ENCODE results near the gene TLE5.

The TLE5 gene, protein sequence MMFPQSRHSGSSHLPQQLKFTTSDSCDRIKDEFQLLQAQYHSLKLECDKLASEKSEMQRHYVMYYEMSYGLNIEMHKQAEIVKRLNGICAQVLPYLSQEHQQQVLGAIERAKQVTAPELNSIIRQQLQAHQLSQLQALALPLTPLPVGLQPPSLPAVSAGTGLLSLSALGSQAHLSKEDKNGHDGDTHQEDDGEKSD

DNA sequence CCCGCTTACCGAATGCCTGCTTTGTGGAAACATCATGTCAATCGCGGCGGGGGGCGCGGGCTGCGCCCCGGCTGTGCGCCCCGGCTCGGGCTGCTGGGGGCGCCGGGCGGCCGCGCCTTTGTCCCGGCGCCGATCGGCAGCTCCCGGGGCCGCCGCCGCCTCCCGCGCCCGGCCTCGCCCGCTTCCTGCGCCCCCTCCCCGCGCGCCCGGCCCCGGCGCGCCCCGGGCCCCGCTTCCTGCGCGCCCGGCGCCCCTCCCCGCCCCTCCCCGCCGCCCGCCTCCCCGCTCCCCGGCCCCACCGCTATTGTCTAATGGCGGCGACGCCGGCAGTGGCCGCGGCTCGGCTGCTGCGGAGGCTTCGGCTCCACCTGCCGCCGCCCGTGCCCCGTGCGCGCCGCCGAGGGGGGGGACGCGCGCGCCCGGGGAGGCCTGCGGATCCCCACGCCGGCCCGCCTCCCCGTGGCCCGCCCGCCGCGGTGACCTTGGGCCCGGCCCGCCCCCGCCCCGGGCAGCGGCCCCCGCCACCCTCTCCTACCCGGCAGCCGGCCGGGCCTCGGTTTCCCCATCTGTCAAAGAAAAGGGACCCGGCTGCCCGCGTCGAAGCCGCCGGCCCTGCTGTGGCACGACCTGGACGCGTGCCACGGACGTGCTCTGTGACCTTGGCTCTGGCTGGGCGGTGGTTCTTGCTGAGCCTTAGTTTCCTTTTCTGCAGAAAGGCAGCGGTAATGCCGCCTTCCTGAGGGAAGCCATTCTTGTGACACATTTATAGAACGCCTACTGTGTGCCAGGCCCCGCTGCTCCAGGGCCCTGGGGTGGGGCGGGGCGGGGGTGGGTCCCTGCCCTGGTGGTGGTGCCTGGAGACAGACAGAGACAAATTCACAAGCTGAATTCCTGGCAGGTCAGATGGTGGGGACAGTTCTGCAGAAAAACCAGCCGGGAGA lies at the start of gene TLE5:
Gene TLE5, minus strand, starts transcription at position 331 of the 941 bp plus-strand sequence. Its CDS starts 295 bp downstream, at position 36.
- in situ Hi-C loops (cut with MboI; ENCODE audit: low sequenced_read_pairs), result no loop called here

DNA sequence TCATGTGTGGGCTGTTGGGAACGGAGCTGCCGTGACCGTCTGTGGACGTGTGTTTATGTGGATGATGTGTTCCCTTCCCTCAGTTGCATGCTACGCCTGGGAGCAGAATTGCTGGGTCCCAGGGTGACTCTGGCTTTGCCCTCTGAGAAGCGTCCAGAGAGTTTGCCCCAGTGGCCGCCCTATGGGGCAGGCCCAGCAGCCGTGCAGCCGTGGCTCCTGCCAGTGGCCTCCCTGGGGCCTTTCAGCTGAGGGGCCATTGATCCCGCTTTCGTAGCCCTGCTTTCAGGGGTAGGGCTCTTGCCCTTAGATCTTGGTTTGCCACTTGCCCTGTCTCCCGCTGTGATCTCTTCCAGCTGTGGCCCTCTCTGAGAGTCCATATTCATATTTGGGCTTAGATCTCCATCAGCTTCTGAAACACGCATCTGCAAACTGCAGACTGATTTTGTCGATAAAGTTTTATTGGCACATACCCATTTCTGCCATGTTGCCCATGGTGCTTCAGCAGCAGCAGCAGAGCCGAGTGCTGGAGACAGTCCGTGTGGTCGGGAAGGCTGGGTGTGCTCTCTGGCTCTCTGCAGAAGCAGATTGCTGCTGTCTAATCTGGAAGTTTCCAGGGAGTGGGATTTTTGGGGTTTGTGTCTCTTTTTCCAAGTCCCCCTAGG lies 49.4 kb upstream of the TLE5 start:
- in situ Hi-C loops (cut with MboI; ENCODE audit: low sequenced_read_pairs), result loop anchor here (25.0 kb wide), 1 partner anchor 149 kb away; no protein-coding TSS in a partner anchor

DNA sequence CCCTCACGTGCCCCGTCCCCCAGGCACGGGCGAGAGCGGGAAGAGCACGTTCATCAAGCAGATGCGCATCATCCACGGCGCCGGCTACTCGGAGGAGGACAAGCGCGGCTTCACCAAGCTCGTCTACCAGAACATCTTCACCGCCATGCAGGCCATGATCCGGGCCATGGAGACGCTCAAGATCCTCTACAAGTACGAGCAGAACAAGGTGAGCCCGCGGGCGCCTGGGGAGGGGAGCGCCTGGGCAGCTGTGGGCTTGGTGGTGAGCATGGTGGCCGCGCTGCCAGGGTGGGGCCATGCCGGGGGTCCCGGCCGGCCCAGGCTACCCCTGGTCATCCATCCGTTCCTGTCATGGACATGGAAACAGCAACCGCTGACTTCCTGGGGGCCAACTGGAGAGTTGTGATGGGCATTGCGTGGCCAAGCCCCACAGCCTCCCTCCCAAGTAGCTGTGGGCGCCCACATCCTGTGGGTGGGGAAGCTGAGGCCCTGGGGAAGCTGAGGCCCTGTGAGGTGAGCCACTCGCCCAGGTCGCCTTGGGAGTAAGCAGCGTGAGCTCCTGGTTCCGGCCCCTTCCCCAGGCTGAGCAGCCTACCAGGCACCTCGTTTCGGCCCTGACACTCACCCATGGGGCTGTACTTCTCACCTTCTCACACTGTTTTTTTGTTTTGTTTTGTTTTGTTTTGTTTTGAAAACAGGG lies 48.0 kb upstream of the TLE5 start:
- in situ Hi-C loops (cut with MboI; ENCODE audit: low sequenced_read_pairs), result loop anchor here (25.0 kb wide), 1 partner anchor 148 kb away; no protein-coding TSS in a partner anchor

DNA sequence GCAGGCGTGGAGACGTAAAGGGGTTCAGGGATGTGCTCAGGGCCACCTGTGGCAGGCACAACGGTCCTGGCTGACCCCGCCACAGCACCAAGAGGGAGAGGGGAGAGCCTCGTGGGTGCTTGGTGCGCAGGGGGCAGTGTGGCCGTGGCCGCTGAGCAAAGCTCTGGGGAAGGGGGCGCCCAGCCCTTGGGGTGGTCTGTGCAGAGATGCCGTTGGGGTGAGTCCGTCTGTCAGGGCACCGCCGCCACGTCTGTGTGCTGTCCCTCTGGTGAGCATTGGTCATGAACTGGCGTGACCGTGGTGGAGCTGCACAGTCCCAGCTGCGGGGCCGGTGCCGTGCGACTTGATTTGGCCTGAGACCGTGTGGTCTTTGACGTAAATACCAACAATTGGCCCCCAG lies 47.2 kb upstream of the TLE5 start:
- in situ Hi-C loops (cut with MboI; ENCODE audit: low sequenced_read_pairs), result loop anchor here (25.0 kb wide), 1 partner anchor 147 kb away; no protein-coding TSS in a partner anchor

DNA sequence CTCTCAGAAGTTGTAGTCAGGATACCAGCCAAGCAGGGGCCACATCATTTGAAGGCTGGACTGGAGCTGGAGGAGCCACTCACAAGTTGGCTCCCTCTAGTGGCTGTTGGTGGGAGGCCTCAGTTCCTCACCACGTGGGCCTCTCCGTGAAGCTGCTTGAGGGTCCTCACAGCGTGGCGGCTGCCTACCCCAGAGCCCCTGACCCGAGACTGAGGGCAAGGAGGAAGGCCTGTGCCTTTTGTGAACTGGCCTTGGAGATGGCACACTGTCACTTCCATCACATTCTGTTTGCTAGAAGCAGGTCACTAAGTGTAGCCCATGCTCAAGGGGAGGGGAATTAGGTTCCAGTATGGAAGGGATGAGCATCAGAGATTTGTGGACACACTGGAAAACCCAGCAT lies 46.5 kb upstream of the TLE5 start:
- in situ Hi-C loops (cut with MboI; ENCODE audit: low sequenced_read_pairs), result loop anchor here (25.0 kb wide), 1 partner anchor 146 kb away; no protein-coding TSS in a partner anchor

DNA sequence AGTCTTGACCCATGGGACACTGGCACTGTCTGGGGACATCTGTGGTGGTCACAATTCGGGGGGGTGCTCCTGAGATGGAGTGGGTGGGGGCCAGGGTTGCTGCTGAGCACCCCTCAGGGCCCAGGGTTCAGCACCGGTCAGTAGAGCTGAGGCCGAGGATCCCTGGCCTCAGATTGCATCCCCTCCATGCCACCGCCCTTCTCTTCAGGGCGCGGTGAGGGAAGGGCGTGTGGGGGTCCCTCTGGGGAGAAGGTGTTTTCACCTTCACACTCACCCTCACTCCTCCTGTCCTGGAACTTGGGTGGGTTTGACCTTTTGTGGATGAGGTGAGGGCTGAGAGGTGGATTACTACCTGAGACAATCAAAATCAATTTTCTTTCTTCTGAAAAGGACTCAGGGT lies 45.4 kb upstream of the TLE5 start:
- in situ Hi-C loops (cut with MboI; ENCODE audit: low sequenced_read_pairs), result loop anchor here (25.0 kb wide), 1 partner anchor 145 kb away; no protein-coding TSS in a partner anchor

DNA sequence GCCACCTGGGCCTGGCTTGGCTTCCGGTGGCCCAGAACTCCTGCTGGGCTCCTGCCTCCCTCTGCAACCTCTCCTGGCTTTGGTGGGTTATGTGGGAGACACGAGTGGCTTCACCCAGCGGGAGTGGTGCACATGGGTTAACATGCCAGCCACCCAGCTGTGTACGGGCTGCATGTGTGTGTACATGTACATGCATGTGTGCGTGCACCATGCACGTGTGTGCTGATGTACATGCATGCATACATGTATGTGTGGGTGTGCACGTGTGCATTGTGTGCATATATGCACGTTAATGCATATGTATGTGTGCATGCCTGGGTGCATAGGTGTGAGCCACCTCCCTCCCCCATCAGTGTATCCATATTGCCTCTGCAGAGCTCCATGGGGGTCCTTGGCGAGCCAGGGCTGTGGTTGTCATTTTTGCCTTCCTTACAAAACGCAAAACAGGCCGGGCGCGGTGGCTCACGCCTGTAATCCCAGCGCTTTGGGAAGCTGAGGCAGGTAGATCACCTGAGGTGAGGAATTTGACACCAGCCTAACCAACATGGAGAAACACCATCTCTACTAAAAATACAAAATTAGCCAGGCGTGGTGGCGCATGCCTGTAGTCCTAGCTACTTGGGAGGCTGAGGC lies 44.3 kb upstream of the TLE5 start:
- in situ Hi-C loops (cut with MboI; ENCODE audit: low sequenced_read_pairs), result loop anchor here (25.0 kb wide), 1 partner anchor 144 kb away; no protein-coding TSS in a partner anchor

DNA sequence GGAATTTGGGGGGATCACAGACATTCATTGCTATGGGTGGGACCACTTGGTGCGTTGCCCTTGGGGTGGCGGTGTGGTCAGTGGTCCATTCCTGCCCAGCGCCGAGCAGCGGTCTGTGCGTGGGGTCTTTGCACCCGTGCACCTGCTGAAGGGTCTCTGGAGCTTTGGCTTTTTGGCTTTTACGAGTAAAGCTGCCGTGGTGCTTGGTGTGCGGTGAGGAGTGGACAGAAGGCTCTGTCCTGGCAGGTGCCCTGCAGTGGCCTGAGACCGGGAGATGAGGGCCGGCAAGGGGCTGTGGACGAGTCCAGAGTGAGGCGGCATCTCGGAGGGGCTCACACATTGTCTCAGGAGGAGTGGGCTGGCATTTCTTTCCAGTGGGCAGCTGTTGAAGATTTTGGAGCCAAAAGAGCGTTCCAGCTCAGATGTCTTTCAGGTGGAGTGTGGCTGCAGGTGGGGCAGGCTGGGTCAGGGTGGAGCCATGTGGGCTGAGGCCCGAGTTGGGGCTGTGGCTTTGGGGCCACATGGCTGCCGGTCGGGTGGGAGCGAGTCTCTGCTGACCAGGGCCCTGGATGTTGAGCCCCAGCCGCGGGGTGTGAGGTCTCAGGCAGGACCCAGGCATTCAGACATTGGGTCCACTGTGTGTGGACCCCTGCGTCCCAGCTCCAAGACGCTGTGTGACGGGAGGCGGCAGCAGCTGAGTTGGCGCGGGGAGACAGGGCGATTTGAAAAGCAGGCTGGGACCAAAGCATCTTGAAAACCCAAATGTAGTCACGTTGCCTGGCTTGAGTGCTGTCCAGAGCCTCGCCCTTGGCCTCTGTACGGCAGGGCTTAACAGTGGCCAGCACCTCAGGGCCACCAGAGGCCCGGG lies 43.6 kb upstream of the TLE5 start:
- in situ Hi-C loops (cut with MboI; ENCODE audit: low sequenced_read_pairs), result loop anchor here (25.0 kb wide), 1 partner anchor 144 kb away; no protein-coding TSS in a partner anchor

DNA sequence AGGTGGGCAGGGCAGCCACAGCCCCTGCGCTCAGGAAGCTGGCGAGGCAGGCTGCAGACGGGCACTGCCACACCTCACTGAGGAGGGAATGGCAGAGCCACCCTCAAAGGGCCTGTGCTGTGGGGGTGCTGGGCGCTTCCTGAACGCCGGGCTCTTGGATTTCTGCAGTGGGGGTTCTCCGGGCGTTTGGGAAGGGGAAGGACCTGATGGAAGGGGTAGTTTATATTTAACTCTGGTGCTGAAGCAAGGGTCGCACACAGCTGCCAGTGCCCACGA lies 42.4 kb upstream of the TLE5 start:
- in situ Hi-C loops (cut with MboI; ENCODE audit: low sequenced_read_pairs), result loop anchor here (25.0 kb wide), 1 partner anchor 142 kb away; no protein-coding TSS in a partner anchor

DNA sequence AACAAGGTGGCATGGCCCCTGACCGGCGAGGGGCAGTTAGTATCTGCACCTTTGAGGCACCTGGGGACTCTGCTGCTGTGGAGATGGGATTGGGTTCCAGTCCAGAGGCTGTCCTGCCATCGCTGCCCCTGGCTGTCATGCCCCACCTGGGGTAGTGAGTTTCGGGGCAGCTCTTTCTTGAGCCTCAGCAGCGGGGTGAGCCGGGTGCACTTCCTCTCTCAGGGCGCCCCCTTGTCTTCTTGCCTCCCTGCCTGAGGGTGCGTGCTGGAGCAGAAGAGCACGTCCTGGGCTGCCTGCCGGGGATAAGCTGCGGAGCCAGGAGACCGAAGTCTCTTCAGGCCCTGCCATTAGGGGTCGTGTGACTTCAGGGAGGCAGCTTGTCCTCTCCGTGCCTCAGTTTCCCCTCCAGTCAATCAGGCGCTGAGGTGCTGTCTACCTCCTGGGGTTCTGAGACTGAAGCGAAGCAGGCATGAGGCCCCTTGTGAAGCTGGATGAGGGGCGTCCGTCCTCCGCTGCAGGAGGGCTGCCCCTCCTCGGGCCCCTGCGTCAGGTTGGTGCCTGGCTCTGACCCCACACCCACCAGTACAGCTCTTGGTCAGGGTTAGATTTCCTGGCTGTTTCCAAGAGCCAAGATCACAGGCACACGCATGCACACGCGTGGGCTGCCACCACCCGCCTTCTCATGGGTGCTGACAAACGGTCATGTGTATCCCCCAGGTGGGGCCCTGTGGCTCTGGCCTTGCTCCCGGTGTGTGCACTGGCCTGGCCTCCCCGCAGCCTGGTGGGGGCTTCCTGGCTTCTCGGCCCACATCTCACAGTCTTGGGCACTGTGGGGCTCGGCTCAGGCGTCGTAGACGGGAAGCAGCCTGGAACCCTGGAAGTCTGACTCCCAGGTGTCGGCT lies 40.2 kb upstream of the TLE5 start:
- in situ Hi-C loops (cut with MboI; ENCODE audit: low sequenced_read_pairs), result loop anchor here (25.0 kb wide), 1 partner anchor 140 kb away; no protein-coding TSS in a partner anchor

DNA sequence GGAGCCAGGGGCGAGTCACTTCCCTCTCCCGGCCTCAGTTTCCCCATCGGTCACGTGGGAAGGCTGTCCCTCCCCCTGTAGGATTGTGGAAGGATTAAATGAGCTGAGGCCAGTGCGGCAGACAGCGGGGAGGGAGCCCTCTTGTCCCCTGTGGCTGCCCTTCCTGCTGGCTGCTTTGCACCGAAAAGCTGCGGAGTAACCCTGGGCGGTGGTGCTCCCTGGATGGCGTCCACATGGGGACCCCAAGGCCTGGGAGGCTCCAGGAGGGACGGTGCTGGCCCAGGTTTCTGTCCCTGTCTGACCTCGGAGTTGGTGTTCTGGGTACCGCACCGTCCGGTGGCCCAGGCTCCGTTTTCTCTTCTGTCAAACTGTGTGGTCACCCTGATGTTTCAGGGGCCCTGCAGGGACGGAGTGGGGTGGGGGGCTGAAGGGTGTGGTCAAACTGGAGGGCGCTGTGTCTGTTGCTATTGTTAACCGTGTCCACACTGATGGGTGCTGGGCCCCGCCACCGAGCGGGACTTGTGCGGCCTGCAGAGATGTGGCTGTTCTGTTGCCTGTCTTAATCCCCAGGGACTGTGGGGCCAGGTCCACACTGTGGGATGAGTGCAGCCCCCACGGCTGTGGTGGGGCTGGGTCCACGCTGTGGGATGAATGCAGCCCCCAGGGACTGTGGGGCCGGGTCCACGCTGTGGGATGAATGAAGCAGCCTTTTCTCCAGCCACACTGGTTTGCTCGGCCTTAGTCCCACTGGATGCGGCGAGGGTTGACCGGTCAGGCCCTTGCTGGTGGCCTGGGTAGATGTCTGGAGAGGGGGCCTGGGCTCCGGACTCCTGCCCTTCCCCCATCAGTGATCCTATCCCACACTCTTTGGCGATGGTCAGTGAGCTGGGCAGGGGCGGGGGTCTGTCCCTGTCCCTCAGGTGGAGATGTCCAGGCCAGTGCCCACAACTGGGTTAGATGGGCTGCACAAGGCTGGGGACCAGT lies 38.7 kb upstream of the TLE5 start:
- in situ Hi-C loops (cut with MboI; ENCODE audit: low sequenced_read_pairs), result loop anchor here (25.0 kb wide), 1 partner anchor 139 kb away; no protein-coding TSS in a partner anchor

DNA sequence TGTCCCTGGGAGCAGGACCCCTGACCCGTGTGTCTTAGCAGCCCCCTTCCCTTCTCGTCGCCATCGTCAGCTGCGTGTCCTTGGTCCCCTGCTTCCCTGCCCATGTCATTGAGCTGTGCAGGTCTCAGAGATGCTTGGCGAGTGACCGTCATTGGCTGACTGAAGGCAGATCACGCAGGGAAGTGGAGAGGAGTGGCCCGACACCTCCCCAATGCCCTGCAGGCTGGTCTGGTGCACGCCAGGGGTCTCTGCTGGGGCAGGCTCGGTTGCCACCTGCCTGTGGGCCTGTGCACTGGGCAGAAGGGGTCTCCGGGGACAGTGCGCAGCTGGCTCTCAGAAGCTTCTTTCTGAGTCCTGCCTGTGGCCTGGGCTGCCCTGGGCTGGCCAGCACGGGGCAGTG lies 38.0 kb upstream of the TLE5 start:
- in situ Hi-C loops (cut with MboI; ENCODE audit: low sequenced_read_pairs), result loop anchor here (25.0 kb wide), 1 partner anchor 138 kb away; no protein-coding TSS in a partner anchor

DNA sequence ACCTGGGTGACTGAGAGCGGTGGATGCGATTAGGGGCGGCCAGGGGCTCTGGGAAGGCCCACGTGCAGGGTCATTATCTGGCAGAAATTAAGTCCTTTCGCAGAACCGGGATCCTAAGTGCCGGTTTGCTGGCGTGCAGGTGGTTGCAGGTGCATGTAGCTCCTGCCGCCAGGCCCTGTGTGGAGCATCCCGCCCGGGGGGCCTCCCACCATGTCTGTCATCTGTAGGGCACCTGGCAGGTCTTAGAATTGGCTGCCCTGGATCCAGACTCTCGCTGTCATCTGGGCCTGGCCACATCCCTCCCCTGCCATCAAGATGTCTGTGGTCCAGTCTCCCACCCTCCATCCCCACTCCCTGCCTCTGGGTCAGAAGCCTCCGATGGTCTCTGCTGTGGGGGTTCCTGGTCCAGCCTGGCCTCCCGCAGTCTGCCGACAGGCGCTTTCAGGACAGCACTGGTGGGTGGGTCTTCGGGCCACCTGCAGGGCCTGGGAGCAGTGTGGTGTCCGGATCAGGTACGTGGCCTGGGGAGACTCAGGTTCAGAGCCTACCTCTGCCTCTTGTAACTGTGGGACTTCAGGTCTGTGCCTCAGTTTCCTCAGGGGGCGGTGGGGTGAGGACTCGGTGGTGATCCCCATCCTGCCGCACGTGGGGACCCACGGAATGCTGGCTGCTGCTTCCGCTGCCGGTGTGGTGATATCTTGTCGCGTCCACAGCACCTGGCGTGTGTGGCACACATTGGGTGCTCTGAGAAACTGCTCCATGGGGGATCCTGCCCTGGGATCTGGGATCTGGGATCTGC lies 37.3 kb upstream of the TLE5 start:
- in situ Hi-C loops (cut with MboI; ENCODE audit: low sequenced_read_pairs), result loop anchor here (25.0 kb wide), 1 partner anchor 137 kb away; no protein-coding TSS in a partner anchor

DNA sequence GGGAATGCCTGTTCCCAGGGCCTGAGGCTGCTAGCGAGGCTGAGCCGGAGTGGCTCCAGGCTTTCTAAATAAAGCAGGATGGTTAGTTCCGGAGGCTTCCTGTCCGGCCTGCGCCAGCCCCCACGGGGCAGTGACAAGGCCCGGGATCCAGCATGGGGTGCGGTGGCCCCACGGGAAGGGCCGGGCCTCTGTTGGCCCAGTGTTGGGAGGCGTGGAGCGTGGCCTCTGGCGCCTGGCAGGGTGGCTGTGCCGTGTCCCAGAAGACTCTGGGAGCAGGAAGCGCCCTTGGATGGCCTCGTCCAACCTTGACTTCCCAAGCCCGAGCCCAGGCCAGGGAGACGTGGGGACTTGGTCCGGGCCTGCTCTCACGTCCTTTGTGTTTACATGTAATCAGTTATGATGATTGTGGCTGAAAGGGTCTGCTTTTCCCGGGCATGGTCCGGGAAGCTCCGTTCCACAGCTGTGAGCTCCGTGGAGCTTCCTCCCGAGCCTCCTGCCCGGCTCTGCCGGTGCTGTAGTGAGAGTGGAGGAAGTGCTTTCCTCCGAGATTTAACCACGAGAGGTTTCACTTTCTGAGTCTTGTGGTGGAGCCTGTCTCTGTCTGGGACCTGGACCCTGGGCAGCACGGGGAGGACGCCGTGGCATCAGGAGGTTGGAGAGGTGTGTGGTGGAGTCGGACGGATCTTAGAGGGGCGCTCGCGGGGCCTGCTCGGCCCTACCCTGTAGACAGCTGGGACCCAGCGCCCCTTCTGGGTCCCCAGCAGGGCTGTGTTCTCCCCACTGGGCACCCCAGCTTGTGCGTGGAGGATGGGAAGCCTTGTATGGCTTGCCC lies 36.4 kb upstream of the TLE5 start:
- in situ Hi-C loops (cut with MboI; ENCODE audit: low sequenced_read_pairs), result no loop called here

DNA sequence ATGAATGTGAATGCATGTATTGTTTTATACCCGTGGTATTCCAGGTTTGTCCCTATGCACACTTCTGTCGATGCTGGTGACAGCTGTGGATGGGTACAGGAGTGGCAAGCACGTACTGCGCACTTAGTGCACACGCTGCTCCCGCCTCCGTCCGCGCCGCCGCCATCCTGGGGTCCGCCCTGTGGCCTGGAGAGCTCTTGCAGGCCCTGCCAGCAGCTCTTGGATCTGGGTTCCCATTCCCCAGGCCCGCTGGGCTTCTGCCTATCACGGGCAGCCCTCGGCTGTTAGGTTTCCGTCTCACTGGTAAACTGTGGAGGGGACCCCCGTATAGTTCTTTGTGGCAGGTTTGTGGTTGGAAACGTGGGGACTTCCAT lies 35.8 kb upstream of the TLE5 start:
- in situ Hi-C loops (cut with MboI; ENCODE audit: low sequenced_read_pairs), result no loop called here

All from HL-60/S4 treated with retinoic acid at 250 ng/mL for 4 days and 3 days (cell line).